HL-60 (cell line): ENCODE data around the gene FHIT.

Experiments
- DNase-seq, 2 experiments: peaks; one replicate each; pipeline ENCODE4 v3.0.0-alpha.2; 2010 to 2020; ENCODE audit warnings: low read depth in 1 of 2, low spot score in 1 of 2
- H3K27ac ChIP-seq: fragments of 250-450 bp; sonication (Bioruptor Pico); replicated peaks from 2 replicates; pipeline ENCODE4 v1.5.1; 2020; ENCODE audit warnings: mild to moderate bottlenecking, moderate library complexity
- H3K27me3 ChIP-seq: fragments of 250-450 bp; sonication (Bioruptor Pico); 2 replicates; pipeline ENCODE4 v1.5.1; 2021; ENCODE audit warnings: mild to moderate bottlenecking, moderate library complexity; ENCODE audit not compliant: insufficient read depth, poor library complexity, severe bottlenecking
- H3K4me3 ChIP-seq: replicated peaks from 2 replicates; pipeline ENCODE4 v1.5.1; 2011; ENCODE audit warnings: mild to moderate bottlenecking, control low read depth, low read length; ENCODE audit not compliant: insufficient read depth
- CTCF ChIP-seq: IDR thresholded peaks from one replicate; pipeline ENCODE4 v1.5.1; 2011; ENCODE audit warnings: low read length, control low read depth, inconsistent platforms; ENCODE audit not compliant: insufficient read depth
- GABPA ChIP-seq: IDR thresholded peaks from 2 replicates; pipeline ENCODE4 v1.6.1; 2012; ENCODE audit warnings: low read depth
- POLR2AphosphoS5 ChIP-seq: IDR thresholded peaks from 2 replicates; pipeline ENCODE4 v1.6.1; 2012; ENCODE audit warnings: low read depth
- REST ChIP-seq: IDR thresholded peaks from 2 replicates; pipeline ENCODE4 v1.6.1; 2012; ENCODE audit warnings: low read depth; ENCODE audit not compliant: insufficient replicate concordance
- SPI1 ChIP-seq: IDR thresholded peaks from 2 replicates; pipeline ENCODE4 v1.6.1; 2012; ENCODE audit warnings: low read depth, mild to moderate bottlenecking, borderline replicate concordance

The FHIT gene

GRCh38 chr3:60809857-60810610 lies 441.2 kb downstream of the FHIT start:
- Histone ChIP-seq H3K4me3 (no peak overlapping the region), H3K27me3 (no peaks in the 10 kb centered on the region), H3K27ac (no peak overlapping the region)
- peak in 1 of 2 experiments; percentile 7 for DNase-seq
- no peak for TF ChIP-seq SPI1

GRCh38 chr3:60803216-60804173 lies 447.8 kb downstream of the FHIT start:
- no peak for TF ChIP-seq SPI1
- TF ChIP-seq GABPA: no peak
- TF ChIP-seq REST: no peak
- TF ChIP-seq CTCF: no peak
- no peak for TF ChIP-seq POLR2AphosphoS5
- Histone ChIP-seq H3K27me3 (no peaks in the 10 kb centered on the region), H3K4me3 (no peak overlapping the region), H3K27ac (no peak overlapping the region)
- DNase-seq: no peak

GRCh38 chr3:60801307-60801706 lies 449.9 kb downstream of the FHIT start:
- no peak for TF ChIP-seq SPI1
- no peak for TF ChIP-seq REST
- no peak for TF ChIP-seq GABPA
- TF ChIP-seq CTCF: no peak
- no peak for TF ChIP-seq POLR2AphosphoS5
- Histone ChIP-seq H3K4me3 (no peak overlapping the region), H3K27ac (no peak overlapping the region), H3K27me3 (no peaks in the 10 kb centered on the region)
- no peak for DNase-seq

- Histone ChIP-seq H3K27me3 (no peaks in the 10 kb centered on the region), H3K4me3 (no peak overlapping the region), H3K27ac (no peak overlapping the region)
- TF ChIP-seq POLR2AphosphoS5: no peak
- no peak for DNase-seq
Observed at GRCh38 chr3:60798456-60798855, 452.8 kb downstream of the FHIT start.
